Stimulated activated naive CD8-positive, alpha-beta T cell treated with anti-CD3 and anti-CD28 coated beads, Interleukin-15, amount 100 ng/mL, for 72 hours (primary cell): ENCODE results near the gene DR1.

ENCODE experiments used
- ATAC-seq: fragments of 150-1000 bp; cut with Tn5 transposase; 2 replicates; pipeline ENCODE4 v1.10.0; 2021; ENCODE audit warnings: mild to moderate bottlenecking, moderate library complexity
- DNase-seq, 2 donors: peaks; one replicate each; pipeline ENCODE4 v3.0.0; 2021 to 2022
- H3K27ac Mint-ChIP-seq, 2 donors: one replicate each; pipeline ENCODE4 v1.8.0; 2022; ENCODE audit warnings: mild to moderate bottlenecking in 2 of 2, mixed read lengths in 2 of 2, moderate library complexity in 2 of 2
- H3K27me3 Mint-ChIP-seq: one replicate; pipeline ENCODE4 v1.8.0; 2022; ENCODE audit warnings: mixed read lengths
- H3K4me1 Mint-ChIP-seq: one replicate; pipeline ENCODE4 v1.8.0; 2022; ENCODE audit warnings: mild to moderate bottlenecking, mixed read lengths
- H3K4me3 Mint-ChIP-seq, 2 donors: one replicate each; pipeline ENCODE4 v1.8.0; 2022; ENCODE audit warnings: mild to moderate bottlenecking in 2 of 2, mixed read lengths in 2 of 2, moderate library complexity in 1 of 2
- H3K9me3 Mint-ChIP-seq, 2 donors: one replicate each; pipeline ENCODE4 v1.8.0; 2022; ENCODE audit warnings: mixed read lengths in 2 of 2

DR1 gene

DNA sequence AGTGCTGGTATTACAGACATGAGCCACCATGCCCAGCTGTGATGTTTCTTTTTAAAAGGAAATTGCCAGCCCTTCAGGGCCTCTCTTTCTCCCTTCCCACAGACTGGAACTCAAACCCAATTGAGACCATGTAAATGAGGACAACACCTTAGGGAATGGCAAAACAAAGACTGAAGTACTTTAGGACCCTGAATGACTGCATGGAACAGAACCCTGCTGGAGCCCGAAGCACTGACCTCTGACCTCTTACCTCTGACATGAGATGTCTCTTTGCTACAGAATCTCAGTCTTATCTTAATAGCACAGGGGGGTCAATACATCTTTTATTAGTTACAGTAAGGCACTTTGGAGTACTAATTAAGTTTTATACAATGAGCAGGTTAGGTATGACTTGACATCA lies 15.5 kb upstream of the DR1 start:
- Mint-ChIP-seq H3K4me1 (no peaks in the 10 kb centered on the region), H3K27me3 (no peaks in the 10 kb centered on the region), H3K27ac (no peak overlapping the region), H3K4me3 (no peak overlapping the region), H3K9me3 (no peaks in the 10 kb centered on the region)
- no peak for DNase-seq
- no peak for ATAC-seq

DNA sequence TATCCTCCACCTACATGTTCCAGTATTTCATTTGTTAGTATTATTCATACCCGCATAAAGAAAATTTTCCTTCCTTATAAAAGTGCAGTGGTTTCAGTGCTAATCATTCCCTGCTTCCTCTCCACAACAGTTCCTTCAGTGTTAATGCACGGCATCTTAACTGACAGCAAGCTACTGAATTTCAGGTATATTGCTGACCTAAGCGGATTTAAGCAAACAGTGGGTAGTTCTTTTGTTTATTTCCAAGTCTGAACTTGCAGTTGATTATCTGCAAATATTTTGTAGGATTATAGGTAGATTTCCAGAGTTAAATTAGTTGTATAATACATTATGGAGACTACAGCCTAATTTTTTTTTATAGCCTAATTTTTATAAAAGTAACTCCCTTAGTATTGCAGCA lies 15.1 kb upstream of the DR1 start:
- no peak for DNase-seq
- no peak overlapping the region for H3K27ac Mint-ChIP-seq
- no peak for ATAC-seq
- H3K9me3 Mint-ChIP-seq, result no peaks in the 10 kb centered on the region
- no peak overlapping the region for H3K4me3 Mint-ChIP-seq
- no peaks in the 10 kb centered on the region for H3K27me3 Mint-ChIP-seq
- H3K4me1 Mint-ChIP-seq, result no peaks in the 10 kb centered on the region

DNA sequence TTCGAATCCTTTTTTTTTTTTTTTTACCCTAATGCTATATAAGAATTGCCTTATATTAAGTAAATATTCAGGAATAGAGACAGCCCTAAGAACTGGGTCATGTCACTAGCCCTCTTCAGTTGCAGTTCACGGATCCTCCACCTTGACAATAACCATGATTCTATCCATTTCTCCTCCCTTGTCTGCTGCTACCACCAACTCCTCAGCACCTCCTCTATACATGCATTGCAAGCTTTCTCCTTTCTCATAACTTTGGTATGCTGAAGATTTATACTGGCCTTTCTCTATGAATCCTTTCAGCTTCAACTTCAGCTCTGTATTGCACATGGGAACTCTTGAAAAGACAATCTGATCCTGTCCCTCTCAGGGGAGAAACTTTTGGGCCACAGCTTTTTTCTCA lies 14.3 kb upstream of the DR1 start:
- Mint-ChIP-seq H3K27me3 (no peaks in the 10 kb centered on the region), H3K4me3 (no peak overlapping the region), H3K4me1 (no peaks in the 10 kb centered on the region), H3K27ac (no peak overlapping the region), H3K9me3 (no peaks in the 10 kb centered on the region)
- no peak for ATAC-seq
- no peak for DNase-seq

DNA sequence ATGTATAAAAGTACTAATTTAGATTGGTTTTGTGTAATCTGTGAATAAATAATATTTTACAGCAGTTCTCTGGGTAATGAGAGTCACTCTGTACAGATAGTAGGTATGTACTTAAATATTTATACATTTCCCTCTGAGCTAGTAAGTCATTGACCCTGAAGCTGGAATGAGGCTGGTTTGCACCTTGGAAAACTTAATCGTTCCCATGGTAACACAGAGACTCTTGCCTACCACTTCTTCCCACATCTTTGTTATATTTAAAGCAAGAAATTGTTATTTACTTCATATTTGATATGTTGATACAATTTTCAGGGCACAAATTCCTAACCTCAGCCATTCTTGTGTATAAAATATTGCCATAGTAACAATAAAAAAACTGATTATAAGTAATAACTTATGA lies 13.3 kb upstream of the DR1 start:
- ATAC-seq (no peak), DNase-seq (no peak)
- Mint-ChIP-seq H3K4me1 (no peaks in the 10 kb centered on the region), H3K27me3 (no peaks in the 10 kb centered on the region), H3K4me3 (no peak overlapping the region), H3K27ac (no peak overlapping the region), H3K9me3 (no peaks in the 10 kb centered on the region)

DNA sequence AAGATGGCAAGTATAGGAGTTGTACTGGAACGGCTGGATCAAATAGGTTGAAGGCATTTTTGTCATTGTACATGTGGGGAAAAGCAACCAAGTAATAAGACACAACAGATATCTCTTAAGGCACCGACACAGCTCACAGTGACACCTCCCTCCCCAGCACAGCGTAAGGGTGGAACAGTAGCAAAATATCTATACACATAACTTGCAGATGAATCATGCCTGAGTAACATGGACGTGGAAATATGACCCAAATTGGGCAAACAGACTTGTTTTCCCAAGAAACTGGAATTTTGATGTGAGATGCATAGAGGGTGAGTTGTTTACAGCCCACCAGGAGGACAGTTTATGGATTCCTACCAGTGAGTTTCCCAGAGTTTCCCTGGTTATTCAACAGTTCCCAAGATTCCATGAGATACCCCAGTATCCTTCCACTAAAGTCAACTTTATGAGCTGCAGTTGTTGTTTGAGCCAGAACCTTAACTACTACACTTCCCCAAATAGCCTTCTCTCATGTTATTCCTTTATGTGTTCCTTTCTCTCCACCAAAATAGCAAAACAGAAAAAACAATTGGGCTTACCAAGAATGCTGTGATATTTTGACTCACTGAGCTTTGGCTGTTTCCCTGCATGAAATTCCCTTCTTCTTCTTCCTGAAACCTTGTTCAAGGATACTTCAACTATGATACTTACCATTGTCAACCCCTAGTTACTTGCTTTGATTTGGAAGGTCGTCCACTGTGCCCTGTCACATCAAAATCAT lies 7.1 kb upstream of the DR1 start:
- Mint-ChIP-seq H3K4me1 (no peaks in the 10 kb centered on the region), H3K9me3 (no peaks in the 10 kb centered on the region), H3K27me3 (no peaks in the 10 kb centered on the region), H3K4me3 (no peak overlapping the region), H3K27ac (no peak overlapping the region)
- DNase-seq (no peak), ATAC-seq (no peak)

DNA sequence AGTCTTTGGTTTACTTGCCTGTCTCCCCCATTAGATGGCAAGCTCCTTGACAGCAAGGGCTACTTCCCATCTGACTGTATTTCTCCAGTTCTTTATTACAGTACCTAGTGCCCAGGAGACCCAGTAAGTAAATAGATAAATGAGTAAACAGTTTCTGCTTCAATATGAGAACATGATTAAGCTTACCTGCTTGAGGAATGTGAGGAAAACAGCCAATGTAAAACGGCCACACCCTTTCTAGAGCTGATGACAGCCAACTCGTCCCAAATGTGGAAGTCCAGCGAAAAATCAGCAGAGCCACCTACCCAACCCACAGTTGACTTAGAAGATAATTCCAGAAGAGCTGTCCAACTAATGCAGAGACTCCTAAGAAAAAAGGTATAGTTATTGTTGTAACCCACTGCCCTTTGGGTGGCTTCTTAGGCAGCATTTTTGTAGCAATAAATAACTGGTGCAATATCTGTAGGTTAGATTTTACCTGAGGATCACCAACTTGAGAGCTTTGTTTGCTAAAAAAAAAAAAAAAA lies 6.5 kb upstream of the DR1 start:
- Mint-ChIP-seq H3K4me1 (no peaks in the 10 kb centered on the region), H3K27me3 (no peaks in the 10 kb centered on the region), H3K4me3 (no peak overlapping the region), H3K27ac (peak overlapping the region in 1 of 2 donors; percentile 14), H3K9me3 (no peaks in the 10 kb centered on the region)
- DNase-seq (no peak), ATAC-seq (no peak)

DNA sequence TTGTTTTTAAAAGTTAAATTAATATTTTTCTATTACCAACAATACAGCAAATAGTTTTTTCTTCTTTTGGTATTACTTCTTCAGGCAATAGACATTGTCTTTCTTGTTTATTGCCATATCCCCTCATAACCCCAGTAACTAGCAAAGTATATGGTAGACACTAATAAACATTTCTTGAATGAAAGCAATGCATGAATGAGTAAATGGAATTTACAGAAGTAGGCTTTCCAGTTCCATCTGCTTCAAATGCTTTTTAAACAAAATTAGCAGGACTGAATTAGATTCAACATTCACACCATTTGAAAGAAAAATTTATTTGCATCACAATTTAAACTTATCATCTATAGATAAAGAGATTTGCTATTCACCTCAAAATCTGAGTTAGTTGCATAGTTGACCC lies 5.6 kb upstream of the DR1 start:
- H3K27ac Mint-ChIP-seq, result no peak overlapping the region
- H3K9me3 Mint-ChIP-seq, result no peaks in the 10 kb centered on the region
- H3K4me3 Mint-ChIP-seq, result no peak overlapping the region
- no peaks in the 10 kb centered on the region for H3K27me3 Mint-ChIP-seq
- no peak for DNase-seq
- no peaks in the 10 kb centered on the region for H3K4me1 Mint-ChIP-seq
- no peak for ATAC-seq

DNA sequence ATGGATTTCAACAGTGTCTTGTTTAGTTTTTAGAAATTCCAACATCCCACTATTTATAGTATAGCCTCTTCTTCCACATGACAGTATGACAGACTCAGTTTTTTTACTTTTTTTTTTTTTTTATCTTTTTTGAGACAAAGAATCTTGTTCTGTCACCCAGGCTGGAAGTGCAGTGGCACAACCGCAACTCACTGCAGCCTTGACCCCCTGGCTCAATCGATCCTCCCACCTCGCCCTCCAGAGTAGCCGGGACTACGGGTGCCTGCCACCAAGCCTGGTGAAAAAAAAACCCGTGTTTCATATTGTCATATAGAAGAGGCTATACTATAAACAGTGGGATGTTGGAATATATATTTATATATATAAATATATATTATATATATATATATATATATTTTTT lies 1.2 kb upstream of the DR1 start:
- H3K27me3 Mint-ChIP-seq, result no peaks in the 10 kb centered on the region
- H3K27ac Mint-ChIP-seq, result no peak overlapping the region
- ATAC-seq (no peak), DNase-seq (no peak)
- peaks cover 8% of the 10 kb centered on the region for H3K4me1 Mint-ChIP-seq
- no peaks in the 10 kb centered on the region for H3K9me3 Mint-ChIP-seq
- H3K4me3 Mint-ChIP-seq, result peak overlapping the region in 1 of 2 donors; percentile 42

DNA sequence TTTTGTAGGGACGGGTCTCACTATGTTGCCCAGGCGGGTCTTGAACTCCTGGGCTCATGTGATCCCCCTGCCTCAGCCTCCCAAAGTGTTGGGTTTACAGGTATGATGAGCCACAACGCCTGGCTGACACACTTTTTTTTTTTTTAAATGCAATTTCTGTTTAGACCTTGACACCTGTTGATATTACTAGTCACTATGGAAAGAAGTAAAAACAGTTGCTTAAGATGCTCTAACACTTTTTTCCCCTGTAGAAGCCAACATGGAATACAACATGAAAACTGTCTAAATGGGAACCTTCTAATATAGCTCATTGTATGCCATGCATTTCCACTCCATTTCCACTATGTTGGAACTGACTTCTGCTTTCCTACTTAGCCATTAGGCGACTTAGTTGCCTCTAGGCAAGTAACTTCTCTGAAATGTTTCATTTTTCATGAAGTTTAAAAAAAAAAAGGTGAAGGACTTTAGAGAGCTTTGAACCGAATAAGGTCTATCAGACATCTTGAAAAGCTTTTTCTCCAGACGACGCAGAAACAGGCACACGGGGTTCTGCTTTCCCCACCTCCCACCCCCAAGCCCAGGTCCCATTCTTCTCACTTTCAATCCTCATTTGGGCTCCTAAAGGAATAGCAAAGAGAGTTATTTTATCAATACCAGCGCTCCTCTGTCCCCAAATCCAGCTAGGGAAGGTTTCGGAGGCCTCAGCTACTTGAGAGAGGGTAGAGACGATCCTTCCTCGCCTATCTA lies 648 bp upstream of the DR1 start:
- Mint-ChIP-seq H3K4me3 (peak overlapping the region; percentile 98), H3K4me1 (peaks cover 13% of the 10 kb centered on the region), H3K9me3 (no peaks in the 10 kb centered on the region), H3K27ac (peak overlapping the region; percentile 96 to 99), H3K27me3 (no peaks in the 10 kb centered on the region)
- DNase-seq (no peak), ATAC-seq (peak; percentile 5)

DNA sequence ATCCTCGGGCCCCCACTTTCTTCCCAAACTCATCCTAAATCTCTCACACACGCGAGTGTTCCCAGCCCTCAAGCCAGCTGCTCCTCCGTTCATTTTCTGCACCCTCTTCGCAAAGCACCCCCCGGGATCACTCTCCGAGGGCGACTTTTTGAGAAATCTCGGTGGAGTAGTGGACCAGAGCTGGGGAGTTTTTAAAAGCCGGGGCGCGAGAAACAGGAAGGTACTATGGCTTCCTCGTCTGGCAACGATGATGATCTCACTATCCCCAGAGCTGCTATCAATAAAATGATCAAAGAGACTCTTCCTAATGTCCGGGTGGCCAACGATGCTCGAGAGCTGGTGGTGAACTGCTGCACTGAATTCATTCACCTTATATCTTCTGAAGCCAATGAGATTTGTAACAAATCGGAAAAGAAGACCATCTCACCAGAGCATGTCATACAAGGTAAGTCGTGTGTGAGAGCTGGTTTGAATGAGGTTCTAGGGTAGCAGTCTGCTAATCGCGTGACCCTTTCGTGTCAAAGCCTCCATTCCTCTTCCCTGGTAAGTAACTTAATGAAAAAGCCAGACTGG lies 800 bp downstream of the DR1 start:
- Mint-ChIP-seq H3K9me3 (no peaks in the 10 kb centered on the region), H3K4me1 (peaks cover 19% of the 10 kb centered on the region), H3K27me3 (no peaks in the 10 kb centered on the region), H3K27ac (peak overlapping the region; percentile 96 to 99), H3K4me3 (peak overlapping the region; percentile 98)
- ATAC-seq (peak; percentile 63), DNase-seq (peak; percentile 48 to 50)

DNA sequence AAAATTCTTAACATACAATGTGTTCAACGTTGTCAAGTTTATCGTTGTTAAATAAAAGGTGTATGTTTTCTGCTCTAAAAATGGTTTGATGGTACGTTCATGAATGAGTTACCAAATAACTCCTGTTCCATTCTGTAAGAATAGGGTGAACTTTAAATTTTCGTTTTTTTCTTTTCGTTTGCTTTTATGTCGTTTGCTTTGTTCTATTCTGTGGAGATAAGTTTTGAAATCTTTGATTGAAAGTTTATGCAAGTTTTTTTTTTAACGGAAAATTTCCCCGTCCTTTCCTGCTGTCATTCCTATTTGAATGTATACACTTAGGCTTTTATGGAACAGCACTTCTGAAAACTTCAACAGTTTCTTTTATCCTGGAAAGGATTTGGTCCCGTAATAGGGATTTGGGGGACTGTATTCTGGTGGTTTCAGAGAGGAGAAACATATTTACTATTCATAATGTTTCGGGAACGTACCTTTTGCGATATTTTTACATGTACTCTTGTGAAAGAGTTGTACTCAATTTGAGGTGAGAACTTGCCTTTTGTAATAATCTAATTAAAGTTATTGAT lies 1.7 kb downstream of the DR1 start:
- no peaks in the 10 kb centered on the region for H3K27me3 Mint-ChIP-seq
- H3K27ac Mint-ChIP-seq, result peak overlapping the region; percentile 23 to 99
- H3K4me1 Mint-ChIP-seq, result peaks cover 23% of the 10 kb centered on the region
- H3K4me3 Mint-ChIP-seq, result peak overlapping the region; percentile 98
- no peaks in the 10 kb centered on the region for H3K9me3 Mint-ChIP-seq
- no peak for ATAC-seq
- DNase-seq, result no peak

DNA sequence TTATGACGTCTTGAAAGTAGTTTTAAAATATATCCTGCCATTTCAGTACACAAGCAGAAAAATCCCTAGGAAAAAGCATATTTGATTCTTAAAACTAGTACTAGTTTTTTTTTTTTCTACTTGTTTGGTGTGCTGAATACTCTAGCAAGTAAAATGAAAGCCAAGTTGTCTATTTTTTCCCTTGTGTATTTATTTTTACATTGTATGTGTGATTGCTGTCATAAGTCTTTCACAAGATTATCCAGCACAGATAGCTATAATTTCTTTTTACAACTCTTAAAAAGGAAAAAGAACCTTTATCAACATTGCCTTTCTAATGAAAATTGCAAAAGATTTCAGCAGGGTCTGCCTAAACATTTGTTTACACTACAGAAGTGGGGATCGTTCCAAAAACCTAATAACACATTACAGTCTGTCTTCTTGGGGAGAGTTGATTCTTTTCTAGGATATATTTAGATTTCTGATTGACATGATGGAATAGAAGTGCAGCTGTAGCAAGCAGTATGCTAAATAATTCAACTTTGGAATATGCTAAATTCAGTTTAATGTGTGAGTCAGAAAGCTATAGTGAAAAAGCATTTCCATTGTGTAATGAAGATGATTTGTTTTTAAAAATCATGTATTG lies 2.5 kb downstream of the DR1 start:
- H3K4me3 Mint-ChIP-seq, result peak overlapping the region; percentile 70 to 98
- H3K4me1 Mint-ChIP-seq, result peaks cover 31% of the 10 kb centered on the region
- no peak for ATAC-seq
- H3K9me3 Mint-ChIP-seq, result no peaks in the 10 kb centered on the region
- H3K27me3 Mint-ChIP-seq, result no peaks in the 10 kb centered on the region
- peak overlapping the region in 1 of 2 donors; percentile 55 for H3K27ac Mint-ChIP-seq
- no peak for DNase-seq

DNA sequence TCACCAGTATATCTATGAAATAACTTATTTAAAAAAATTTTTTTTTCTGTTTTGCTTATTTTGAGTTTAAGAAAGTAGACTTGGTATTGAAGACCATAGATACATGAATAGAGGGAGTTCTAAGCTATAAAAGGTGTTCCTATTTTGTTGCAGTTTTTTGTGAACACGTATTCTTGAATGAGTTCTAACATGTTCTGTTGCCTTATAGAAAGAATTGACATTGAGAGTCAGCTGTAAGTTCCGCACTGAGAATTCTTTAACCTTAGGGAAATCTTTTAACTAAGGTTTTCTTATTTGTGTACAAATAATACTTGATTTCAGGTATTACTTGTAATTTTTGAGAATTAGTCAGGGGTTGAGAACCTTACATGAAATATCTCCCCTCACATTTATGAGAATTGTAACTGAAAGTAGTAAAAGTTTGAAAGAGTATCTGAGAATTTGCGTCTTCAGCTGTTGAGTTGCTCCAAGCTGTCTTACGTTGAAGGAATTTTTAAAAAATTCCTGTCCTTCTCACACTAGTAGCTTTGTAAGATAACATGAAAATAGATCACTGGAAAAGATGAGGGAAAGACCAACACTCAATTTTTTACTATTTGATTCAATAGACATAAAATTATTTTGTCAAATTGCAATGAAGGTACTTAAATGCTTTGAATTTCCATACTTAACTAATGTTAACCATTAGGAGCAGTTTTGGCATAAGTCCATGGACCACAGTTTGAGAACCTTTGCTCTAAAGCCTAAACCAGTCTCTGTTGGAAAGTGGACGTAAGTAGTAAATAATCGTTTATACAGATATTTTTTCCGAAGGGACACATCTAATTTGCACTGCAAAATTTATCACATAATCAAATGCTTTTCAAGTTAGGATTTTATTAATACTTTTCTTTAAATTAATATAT lies 3.8 kb downstream of the DR1 start:
- peaks cover 33% of the 10 kb centered on the region for H3K4me1 Mint-ChIP-seq
- no peaks in the 10 kb centered on the region for H3K27me3 Mint-ChIP-seq
- H3K4me3 Mint-ChIP-seq, result peak overlapping the region; percentile 70 to 98
- H3K9me3 Mint-ChIP-seq, result no peaks in the 10 kb centered on the region
- no peak for ATAC-seq
- no peak overlapping the region for H3K27ac Mint-ChIP-seq
- no peak for DNase-seq

DNA sequence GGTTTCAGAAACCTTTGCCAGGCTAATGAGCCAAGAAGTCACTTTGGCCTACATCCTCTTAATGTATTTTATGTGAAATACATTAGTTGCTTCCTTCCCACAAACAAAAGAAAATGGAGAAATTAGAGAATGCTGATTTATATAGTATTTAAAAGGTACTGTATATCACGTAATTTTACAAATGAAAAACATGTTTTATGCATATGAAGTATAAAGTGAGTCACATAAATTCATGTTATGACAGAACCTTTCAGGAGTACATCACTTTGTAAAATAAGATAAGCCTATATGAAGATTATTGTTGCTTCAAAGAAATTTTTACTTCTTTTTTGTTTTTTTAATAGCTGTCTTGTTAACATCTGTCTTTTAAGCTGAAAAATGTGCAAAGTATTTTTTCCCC lies 4.6 kb downstream of the DR1 start:
- ATAC-seq (no peak), DNase-seq (no peak)
- H3K27ac Mint-ChIP-seq, result no peak overlapping the region
- peaks cover 42% of the 10 kb centered on the region for H3K4me1 Mint-ChIP-seq
- H3K9me3 Mint-ChIP-seq, result no peaks in the 10 kb centered on the region
- peak overlapping the region; percentile 42 to 80 for H3K4me3 Mint-ChIP-seq
- no peaks in the 10 kb centered on the region for H3K27me3 Mint-ChIP-seq

DNA sequence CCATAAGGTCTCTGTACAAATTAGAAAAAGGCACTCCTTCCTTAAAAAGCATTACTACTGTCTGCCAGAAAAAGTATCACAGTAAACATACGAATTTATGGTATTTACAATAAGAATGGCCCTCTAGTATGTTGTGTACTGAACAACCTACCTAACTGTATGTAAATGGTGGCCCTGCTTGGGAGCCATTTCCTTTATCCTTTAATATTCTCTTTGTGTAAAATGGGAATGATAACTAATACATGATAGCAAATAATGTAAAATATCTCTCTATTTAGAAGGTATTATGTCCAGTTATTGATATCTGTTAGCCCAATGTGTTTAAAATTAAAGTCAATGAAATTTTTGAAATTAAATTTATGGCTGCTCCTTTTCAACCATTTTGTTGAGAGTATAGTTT lies 5.2 kb downstream of the DR1 start:
- Mint-ChIP-seq H3K4me1 (peaks cover 46% of the 10 kb centered on the region), H3K27me3 (no peaks in the 10 kb centered on the region), H3K9me3 (no peaks in the 10 kb centered on the region), H3K27ac (no peak overlapping the region), H3K4me3 (peak overlapping the region in 1 of 2 donors; percentile 80)
- no peak for DNase-seq
- no peak for ATAC-seq
